Measurements from ENCODE around the gene USP6NL. TPM values are rescaled to one million over a fixed set of nuclear protein-coding genes. Genes with fewer than 3 reads are reported as not detected.

USP6NL gene
- total RNA-seq, 1 experiment from 2014 or later, result 27.5 TPM

- Mint-ChIP-seq H3K27me3 (ENCODE audit: unreplicated experiment) (no peaks in the 10 kb centered on the region), H3K4me1 (ENCODE audit: low read depth, unreplicated experiment) (peaks cover 8% of the 10 kb centered on the region), H3K27ac (ENCODE audit: unreplicated experiment) (no peak overlapping the region), H3K36me3 (ENCODE audit: insufficient read depth, unreplicated experiment) (no peaks in the 10 kb centered on the region), H3K4me3 (ENCODE audit: low read depth, unreplicated experiment) (no peak overlapping the region), H3K9me3 (ENCODE audit: low read depth, unreplicated experiment) (no peaks in the 10 kb centered on the region)
- CTCF ChIA-PET, result interaction anchor here (0.6 kb wide), 1 partner anchor 34 kb away, joined by 5 read pairs; no protein-coding TSS in a partner anchor
- intact Hi-C loops (cut with micrococcal nuclease; ENCODE audit: unreplicated experiment), result no loop called here
- DNase-seq, result no peak
- no TSS peak for BruUV-seq (replicated peaks)
- TF ChIP-seq CTCF (IDR thresholded peaks at IDR 0.05; ENCODE audit: unreplicated experiment), result no peak
Observed at GRCh38 chr10:11595395-11595692, 16.1 kb downstream of the USP6NL start.

- no TSS peak for BruUV-seq (replicated peaks)
- DNase-seq, result no peak
- H3K4me3 Mint-ChIP-seq (ENCODE audit: low read depth, unreplicated experiment), result no peak overlapping the region
- no peaks in the 10 kb centered on the region for H3K27me3 Mint-ChIP-seq (ENCODE audit: unreplicated experiment)
- no peak overlapping the region for H3K27ac Mint-ChIP-seq (ENCODE audit: unreplicated experiment)
- H3K9me3 Mint-ChIP-seq (ENCODE audit: low read depth, unreplicated experiment), result no peaks in the 10 kb centered on the region
- intact Hi-C loops (cut with micrococcal nuclease; ENCODE audit: unreplicated experiment), result no loop called here
- TF ChIP-seq CTCF (IDR thresholded peaks at IDR 0.05; ENCODE audit: unreplicated experiment), result no peak
- CTCF ChIA-PET, result interaction anchor here (0.6 kb wide), 1 partner anchor 34 kb away, joined by 5 read pairs; no protein-coding TSS in a partner anchor
- H3K36me3 Mint-ChIP-seq (ENCODE audit: insufficient read depth, unreplicated experiment), result no peaks in the 10 kb centered on the region
- H3K4me1 Mint-ChIP-seq (ENCODE audit: low read depth, unreplicated experiment), result peaks cover 10% of the 10 kb centered on the region
Observed at GRCh38 chr10:11594589-11595394, 16.7 kb downstream of the USP6NL start.

GRCh38 chr10:11593612-11594011, 17.8 kb downstream of the USP6NL start:
- DNase-seq, result no peak
- H3K36me3 Mint-ChIP-seq (ENCODE audit: insufficient read depth, unreplicated experiment), result no peaks in the 10 kb centered on the region
- BruUV-seq (replicated peaks), result no TSS peak
- CTCF ChIA-PET, result interaction anchor here (0.7 kb wide), 1 partner anchor 39 kb away, joined by 3 read pairs; no protein-coding TSS in a partner anchor
- intact Hi-C loops (cut with micrococcal nuclease; ENCODE audit: unreplicated experiment), result no loop called here
- H3K4me3 Mint-ChIP-seq (ENCODE audit: low read depth, unreplicated experiment), result no peak overlapping the region
- H3K27me3 Mint-ChIP-seq (ENCODE audit: unreplicated experiment), result no peaks in the 10 kb centered on the region
- no peak overlapping the region for H3K27ac Mint-ChIP-seq (ENCODE audit: unreplicated experiment)
- no peak for TF ChIP-seq CTCF (IDR thresholded peaks at IDR 0.05; ENCODE audit: unreplicated experiment)
- peaks cover 22% of the 10 kb centered on the region for H3K4me1 Mint-ChIP-seq (ENCODE audit: low read depth, unreplicated experiment)
- no peaks in the 10 kb centered on the region for H3K9me3 Mint-ChIP-seq (ENCODE audit: low read depth, unreplicated experiment)

- no peaks in the 10 kb centered on the region for H3K27me3 Mint-ChIP-seq (ENCODE audit: unreplicated experiment)
- intact Hi-C loops (cut with micrococcal nuclease; ENCODE audit: unreplicated experiment), result no loop called here
- H3K4me1 Mint-ChIP-seq (ENCODE audit: low read depth, unreplicated experiment), result peaks cover 34% of the 10 kb centered on the region
- CTCF ChIA-PET, result interaction anchor here (0.5 kb wide), 1 partner anchor 233 kb away, joined by 4 read pairs; the partner anchor contains the start of gene PROSER2
- H3K4me3 Mint-ChIP-seq (ENCODE audit: low read depth, unreplicated experiment), result no peak overlapping the region
- BruUV-seq (replicated peaks), result no TSS peak
- H3K36me3 Mint-ChIP-seq (ENCODE audit: insufficient read depth, unreplicated experiment), result no peaks in the 10 kb centered on the region
- TF ChIP-seq CTCF (IDR thresholded peaks at IDR 0.05; ENCODE audit: unreplicated experiment), result no peak
- no peak overlapping the region for H3K27ac Mint-ChIP-seq (ENCODE audit: unreplicated experiment)
- no peak for DNase-seq
- no peaks in the 10 kb centered on the region for H3K9me3 Mint-ChIP-seq (ENCODE audit: low read depth, unreplicated experiment)
Observed at GRCh38 chr10:11589738-11590137, 21.7 kb downstream of the USP6NL start.

All from Calu3 (cell line).